GM23338 (cell line): ENCODE results near the gene MARS2. TPM values are rescaled to one million over a fixed set of nuclear protein-coding genes. Genes with fewer than 3 reads are reported as not detected.

ENCODE experiments used
- ATAC-seq: fragments of 200-7000 bp; cut with Tn5 transposase; 3 replicates; pipeline ENCODE4 v1.9.1; 2020
- DNase-seq: peaks from one replicate; pipeline ENCODE4 v3.0.0-alpha.2; 2015; ENCODE audit warnings: low spot score
- H2AFZ ChIP-seq: fragments of 200-600 bp; sonication (generic); 2 replicates; pipeline ENCODE4 v1.8.0; 2016; ENCODE audit warnings: antibody characterized with exemption, mild to moderate bottlenecking, moderate library complexity
- H3F3A ChIP-seq: fragments of 200-600 bp; sonication (generic); replicated peaks from 2 replicates; pipeline ENCODE4 v1.8.0; 2017; ENCODE audit warnings: antibody characterized with exemption, mixed run types, low read depth
- H3K27ac ChIP-seq: fragments of 200-600 bp; sonication (generic); 2 replicates; pipeline ENCODE4 v1.6.1; 2016; ENCODE audit warnings: low read depth
- H3K27me3 ChIP-seq: fragments of 200-600 bp; sonication (generic); 2 replicates; pipeline ENCODE4 v1.8.0; 2016; ENCODE audit warnings: mild to moderate bottlenecking, mixed run types, moderate library complexity; ENCODE audit not compliant: insufficient read depth
- H3K36me3 ChIP-seq: fragments of 200-600 bp; sonication (generic); 2 replicates; pipeline ENCODE4 v1.8.0; 2016; ENCODE audit warnings: mild to moderate bottlenecking; ENCODE audit not compliant: insufficient read depth
- H3K4me1 ChIP-seq: fragments of 200-600 bp; sonication (generic); 2 replicates; pipeline ENCODE4 v1.8.0; 2016; ENCODE audit warnings: mild to moderate bottlenecking, moderate library complexity; ENCODE audit not compliant: insufficient read depth
- H3K4me2 ChIP-seq: fragments of 200-600 bp; sonication (generic); 2 replicates; pipeline ENCODE4 v1.7.1; 2017; ENCODE audit warnings: mixed run types
- H3K4me3 ChIP-seq: fragments of 200-600 bp; sonication (generic); 2 replicates; pipeline ENCODE4 v1.6.1; 2016; ENCODE audit warnings: mixed run types
- H3K79me2 ChIP-seq: fragments of 200-600 bp; sonication (generic); replicated peaks from 2 replicates; pipeline ENCODE4 v1.8.0; 2017; ENCODE audit warnings: mild to moderate bottlenecking; ENCODE audit not compliant: insufficient read depth
- H3K9me2 ChIP-seq: fragments of 200-600 bp; sonication (generic); 2 replicates; pipeline ENCODE4 v1.8.0; 2017; ENCODE audit not compliant: insufficient read depth
- H4K20me1 ChIP-seq: fragments of 200-600 bp; sonication (generic); replicated peaks from 2 replicates; pipeline ENCODE4 v1.8.0; 2017; ENCODE audit warnings: mild to moderate bottlenecking; ENCODE audit not compliant: insufficient read depth
- H3K27ac Mint-ChIP-seq: 2 replicates; pipeline ENCODE4 v1.8.0; 2020; ENCODE audit warnings: inconsistent platforms, mild to moderate bottlenecking, moderate library complexity, mixed read lengths
- H3K27me3 Mint-ChIP-seq: 3 replicates; pipeline ENCODE4 v1.8.0; 2022; ENCODE audit warnings: low read depth, mild to moderate bottlenecking, moderate library complexity, mixed read lengths, inconsistent platforms; ENCODE audit not compliant: insufficient read depth, poor library complexity
- H3K36me3 Mint-ChIP-seq: 3 replicates; pipeline ENCODE4 v1.8.0; 2021; ENCODE audit warnings: low read depth, mild to moderate bottlenecking, inconsistent platforms, moderate library complexity, mixed read lengths
- H3K4me1 Mint-ChIP-seq: 3 replicates; pipeline ENCODE4 v1.8.0; 2020; ENCODE audit warnings: mild to moderate bottlenecking, inconsistent platforms, mixed read lengths
- H3K4me3 Mint-ChIP-seq: 3 replicates; pipeline ENCODE4 v1.8.0; 2021; ENCODE audit warnings: moderate library complexity, mild to moderate bottlenecking, inconsistent platforms, mixed read lengths
- H3K9me3 Mint-ChIP-seq: 3 replicates; pipeline ENCODE4 v1.8.0; 2020; ENCODE audit warnings: moderate library complexity, mild to moderate bottlenecking, inconsistent platforms, mixed read lengths
- CREB1 ChIP-seq: fragments of 250-450 bp; sonication (Bioruptor Pico); IDR thresholded peaks from 2 replicates; pipeline ENCODE4 v1.5.0; 2020; ENCODE audit warnings: low read depth, mild to moderate bottlenecking, moderate library complexity
- CTCF ChIP-seq, 2 experiments: fragments of 200-600 bp in 1 of 2; sonication (generic) in 1 of 2; conservative IDR thresholded peaks; 2 replicates each; pipeline versions ENCODE4 v1.5.1 to v1.6.1; 2016 to 2017; ENCODE audit warnings: antibody characterized with exemption in 2 of 2, low read depth in 2 of 2, mild to moderate bottlenecking in 2 of 2, moderate library complexity in 1 of 2
- ETS1 ChIP-seq: IDR thresholded peaks from 2 replicates; pipeline ENCODE4 v1.6.1; 2016; ENCODE audit warnings: antibody characterized with exemption
- EZH2 ChIP-seq: fragments of 200-600 bp; sonication (generic); IDR thresholded peaks from one replicate; pipeline ENCODE4 v1.8.0; 2017; ENCODE audit warnings: antibody characterized with exemption, mild to moderate bottlenecking, low read depth; ENCODE audit not compliant: unreplicated experiment
- EZH2phosphoT487 ChIP-seq: fragments of 200-600 bp; sonication (generic); IDR thresholded peaks from one replicate; pipeline ENCODE4 v1.8.1; 2018; ENCODE audit warnings: antibody characterized with exemption; ENCODE audit not compliant: unreplicated experiment
- JUNB ChIP-seq: IDR thresholded peaks from one replicate; pipeline ENCODE4 v1.6.1; 2016; ENCODE audit warnings: antibody characterized with exemption; ENCODE audit not compliant: unreplicated experiment
- NANOG ChIP-seq: IDR thresholded peaks from 2 replicates; pipeline ENCODE4 v1.6.1; 2016; ENCODE audit warnings: antibody characterized with exemption, borderline replicate concordance
- POLR2AphosphoS5 ChIP-seq: IDR thresholded peaks from 2 replicates; pipeline ENCODE4 v1.6.1; 2016; ENCODE audit warnings: antibody characterized with exemption, low read depth
- REST ChIP-seq: IDR thresholded peaks from one replicate; pipeline ENCODE4 v1.6.1; 2018; ENCODE audit warnings: antibody characterized with exemption; ENCODE audit not compliant: unreplicated experiment
- STAT1 ChIP-seq: IDR thresholded peaks from one replicate; pipeline ENCODE4 v1.6.1; 2016; ENCODE audit warnings: antibody characterized with exemption; ENCODE audit not compliant: unreplicated experiment
- ZNF114 ChIP-seq: fragments of 250-450 bp; sonication (Bioruptor Pico); IDR thresholded peaks from 2 replicates; pipeline ENCODE4 v1.5.0; 2020; ENCODE audit warnings: mild to moderate bottlenecking, moderate library complexity
- ZNF331 ChIP-seq: fragments of 250-450 bp; sonication (Bioruptor Pico); IDR thresholded peaks from 2 replicates; pipeline ENCODE4 v1.5.0; 2020; ENCODE audit warnings: low read depth, mild to moderate bottlenecking, moderate library complexity
- ZNF462 ChIP-seq: fragments of 250-450 bp; sonication (Bioruptor Pico); IDR thresholded peaks from 2 replicates; pipeline ENCODE4 v1.5.0; 2020; ENCODE audit warnings: mild to moderate bottlenecking, moderate library complexity
- polyA plus RNA-seq: library from polyadenylated mRNA; unstranded; fragments of >200 nt; fragmentation: Nextera tagmentation; extraction: Ambion mirVana; gene quantifications from 2 replicates; pipeline ENCODE4 v1.2.1, GENCODE V29; 2016
- total RNA-seq: library from RNA; depleted of rRNA; stranded (reverse); fragments of >200 nt; shearing (Covaris generic); gene quantifications from 2 replicates; pipeline ENCODE4 v1.2.3, GENCODE V29; 2014

MARS2 gene
- total and polyA plus RNA-seq, 2 experiments from 2014 or later = 13.7 to 48.2 TPM

GRCh38 chr2:197674591-197674990 lies 30.6 kb upstream of the MARS2 start:
- H3K27me3 ChIP-seq = no peaks in the 10 kb centered on the region
- H3K4me2 ChIP-seq = peak overlapping the region; percentile 67
- H2AFZ ChIP-seq = no peak overlapping the region
- no peaks in the 10 kb centered on the region for H3K27me3 Mint-ChIP-seq
- H3K9me2 ChIP-seq = no peaks in the 10 kb centered on the region
- no peaks in the 10 kb centered on the region for H3K36me3 ChIP-seq
- H3K9me3 Mint-ChIP-seq = no peaks in the 10 kb centered on the region
- peaks cover 40% of the 10 kb centered on the region for H3K4me1 ChIP-seq
- H3K4me1 Mint-ChIP-seq = peaks cover 29% of the 10 kb centered on the region
- H3K4me3 Mint-ChIP-seq = peak overlapping the region; percentile 46
- H3K4me3 ChIP-seq = peak overlapping the region; percentile 43
- no peak for TF ChIP-seq ZNF462 (CRISPR knock-in tag)
- no peak for TF ChIP-seq ZNF331 (CRISPR knock-in tag)
- no peak for TF ChIP-seq REST
- TF ChIP-seq NANOG = no peak
- TF ChIP-seq ETS1 = no peak
- no peak for TF ChIP-seq JUNB
- TF ChIP-seq STAT1 = no peak
- no peak for TF ChIP-seq CTCF (conservative IDR thresholded peaks at IDR 0.05; ENCODE audit: low read depth in 2 of 2)
- TF ChIP-seq POLR2AphosphoS5 = no peak
- no peak for TF ChIP-seq EZH2
- no peak for TF ChIP-seq CREB1 (CRISPR knock-in tag)
- TF ChIP-seq ZNF114 (CRISPR knock-in tag) = no peak
- TF ChIP-seq EZH2phosphoT487 = no peak
- DNase-seq (no peak), ATAC-seq (no peak)
- no peaks in the 10 kb centered on the region for H3K36me3 Mint-ChIP-seq
- no peak overlapping the region for H3K27ac ChIP-seq
- H4K20me1 ChIP-seq = no peaks in the 10 kb centered on the region
- no peak overlapping the region for H3K27ac Mint-ChIP-seq
- H3F3A ChIP-seq = no peaks in the 10 kb centered on the region
- H3K79me2 ChIP-seq = no peaks in the 10 kb centered on the region
